HCT116 (cell line): ENCODE measurements around the gene MCRIP2. TPM values are rescaled to one million over a fixed set of nuclear protein-coding genes. Genes with fewer than 3 reads are reported as not detected.

Experiments used
- ATAC-seq: fragments of 200-7000 bp; cut with Tn5 transposase; 2 replicates; pipeline ENCODE4 v1.9.1; 2020; ENCODE audit warnings: mild to moderate bottlenecking, moderate library complexity
- BruUV-seq: library from RNA; stranded (reverse); fragments of 400-500 nt; replicated peaks from 2 replicates; lab custom pipeline; 2021; lab: Mats Ljungman, UMichigan
- CTCF ChIA-PET: fragments of 300-600 bp; sonication (Branson Sonifier 250); formaldehyde crosslinking; loops from one replicate; lab custom pipeline; 2021; ENCODE audit warnings: antibody characterized with exemption; lab: Charles Lee
- POLR2A ChIA-PET: fragments of 300-600, 350-600 bp; sonication (Branson Sonifier 250); formaldehyde crosslinking; loops from one replicate; lab custom pipeline; 2021; ENCODE audit warnings: antibody characterized with exemption; lab: Charles Lee
- RAD21 ChIA-PET, 2 experiments: fragments of 300-600 bp; sonication (Branson Sonifier 250); formaldehyde crosslinking; loops; one replicate each; lab custom pipeline; 2023; ENCODE audit warnings: low total read pairs in 2 of 2; ENCODE audit not compliant: uncharacterized antibody in 2 of 2, unreplicated experiment in 2 of 2, low non-redundant PET in 1 of 2; lab: Charles Lee
- DNase-seq: peaks from one replicate; pipeline ENCODE4 v3.0.0-alpha.2; 2010; ENCODE audit warnings: low read depth, low spot score
- H2AFZ ChIP-seq: fragments of 200-600 bp; shearing (Covaris generic), sonication (generic); 2 replicates; pipeline ENCODE4 v1.6.1; 2017; ENCODE audit warnings: low read depth, mixed run types, mixed read lengths, antibody characterized with exemption, low read length; ENCODE audit not compliant: poor library complexity, severe bottlenecking
- H3K27ac ChIP-seq: 2 replicates; pipeline ENCODE4 v1.5.1; 2012; ENCODE audit warnings: low read depth, low read length
- H3K27me3 ChIP-seq: fragments of 200-600 bp; sonication (generic); 2 replicates; pipeline ENCODE4 v1.6.1; 2016; ENCODE audit warnings: mixed run types, low read length, mixed read lengths; ENCODE audit not compliant: insufficient read depth
- H3K36me3 ChIP-seq, 2 experiments: fragments of 200-500 bp in 1 of 2; fragments of 200-600 bp in 1 of 2; sonication (Bioruptor generic) in 1 of 2; sonication (generic) in 1 of 2; 2 replicates each; pipeline versions ENCODE4 v1.5.1 to v1.6.1; 2014 to 2016; ENCODE audit warnings: low read length in 2 of 2, inconsistent platforms in 1 of 2, mixed read lengths in 1 of 2, mixed run types in 1 of 2; ENCODE audit not compliant: insufficient read depth in 2 of 2, control insufficient read depth in 1 of 2
- H3K4me1 ChIP-seq, 2 experiments: fragments of 200-600 bp in 1 of 2; sonication (generic) in 1 of 2; 2 replicates each; pipeline versions ENCODE4 v1.5.1 to v1.6.1; 2012 to 2017; ENCODE audit warnings: low read length in 2 of 2, inconsistent platforms in 1 of 2, mild to moderate bottlenecking in 1 of 2, mixed read lengths in 1 of 2, mixed run types in 1 of 2, moderate library complexity in 1 of 2; ENCODE audit not compliant: insufficient read depth in 2 of 2, control insufficient read depth in 1 of 2
- H3K4me2 ChIP-seq: fragments of 200-600 bp; sonication (generic); 2 replicates; pipeline ENCODE4 v1.6.1; 2017; ENCODE audit warnings: mixed run types, low read length, mixed read lengths
- H3K4me3 ChIP-seq, 2 experiments: fragments of 200-600 bp in 1 of 2; sonication (generic) in 1 of 2; replicated peaks in 1 of 2; 2 replicates each; pipeline ENCODE4 v1.5.1; 2011 to 2016; ENCODE audit warnings: low read length in 2 of 2, control low read depth in 1 of 2, low read depth in 1 of 2, mild to moderate bottlenecking in 1 of 2, mixed read lengths in 1 of 2, mixed run types in 1 of 2
- H3K79me2 ChIP-seq: fragments of 200-600 bp; sonication (generic); 2 replicates; pipeline ENCODE4 v1.6.1; 2017; ENCODE audit warnings: mild to moderate bottlenecking, mixed run types, low read length, moderate library complexity, mixed read lengths; ENCODE audit not compliant: insufficient read depth
- H3K9ac ChIP-seq: fragments of 200-600 bp; sonication (generic); 2 replicates; pipeline ENCODE4 v1.6.1; 2016; ENCODE audit warnings: low read length, mixed read lengths
- H3K9me2 ChIP-seq: fragments of 200-600 bp; sonication (generic), shearing (Covaris generic); 2 replicates; pipeline ENCODE4 v1.6.1; 2017; ENCODE audit warnings: mixed run types, mild to moderate bottlenecking, moderate library complexity; ENCODE audit not compliant: insufficient read depth
- H3K9me3 ChIP-seq, 2 experiments: fragments of 200-500 bp in 1 of 2; fragments of 200-600 bp in 1 of 2; sonication (Bioruptor generic) in 1 of 2; sonication (generic) in 1 of 2; 2 replicates each; pipeline ENCODE4 v1.6.1; 2014 to 2017; ENCODE audit warnings: low read length in 2 of 2, mixed read lengths in 2 of 2, inconsistent platforms in 1 of 2, low read depth in 1 of 2, mild to moderate bottlenecking in 1 of 2, mixed run types in 1 of 2, moderate library complexity in 1 of 2; ENCODE audit not compliant: control insufficient read depth in 1 of 2, insufficient read depth in 1 of 2
- H4K20me1 ChIP-seq: fragments of 200-600 bp; sonication (generic), shearing (Covaris generic); 2 replicates; pipeline ENCODE4 v1.6.1; 2017; ENCODE audit warnings: mixed run types, mild to moderate bottlenecking, moderate library complexity; ENCODE audit not compliant: insufficient read depth
- ATF3 ChIP-seq: IDR thresholded peaks from 2 replicates; pipeline ENCODE4 v1.6.1; 2012
- CBX3 ChIP-seq: IDR thresholded peaks from 2 replicates; pipeline ENCODE4 v1.6.1; 2012; ENCODE audit warnings: low read depth
- CEBPB ChIP-seq: IDR thresholded peaks from 2 replicates; pipeline ENCODE4 v1.6.1; 2012; ENCODE audit warnings: low read depth
- CTCF ChIP-seq, 3 experiments: fragments of 200-600 bp in 1 of 3; sonication (generic) in 1 of 3; IDR thresholded peaks in 2 of 3; conservative IDR thresholded peaks in 1 of 3; 2 replicates each; pipeline ENCODE4 v1.5.1; 2012 to 2017; ENCODE audit warnings: low read depth in 2 of 3, low read length in 2 of 3, antibody characterized with exemption in 1 of 3, borderline replicate concordance in 1 of 3, control low read depth in 1 of 3, mild to moderate bottlenecking in 1 of 3, mixed read lengths in 1 of 3, mixed run types in 1 of 3, moderate library complexity in 1 of 3; ENCODE audit not compliant: insufficient read depth in 1 of 3
- ELF1 ChIP-seq: IDR thresholded peaks from 2 replicates; pipeline ENCODE4 v1.6.1; 2012; ENCODE audit warnings: low read depth, borderline replicate concordance
- EZH2 ChIP-seq: fragments of 200-600 bp; sonication (generic); IDR thresholded peaks from 2 replicates; pipeline ENCODE4 v1.6.1; 2017; ENCODE audit warnings: antibody characterized with exemption, mixed run types
- FOSL1 ChIP-seq: IDR thresholded peaks from 2 replicates; pipeline ENCODE4 v1.6.1; 2012; ENCODE audit warnings: low read depth
- JUND ChIP-seq: IDR thresholded peaks from 2 replicates; pipeline ENCODE4 v1.6.1; 2012
- MAX ChIP-seq: IDR thresholded peaks from 2 replicates; pipeline ENCODE4 v1.6.1; 2012
- POLR2AphosphoS5 ChIP-seq: IDR thresholded peaks from 2 replicates; pipeline ENCODE4 v1.6.1; 2011; ENCODE audit warnings: mild to moderate bottlenecking, low read depth, low read length, moderate library complexity
- RAD21 ChIP-seq: IDR thresholded peaks from 2 replicates; pipeline ENCODE4 v1.6.1; 2012; ENCODE audit warnings: low read depth, mild to moderate bottlenecking
- REST ChIP-seq: IDR thresholded peaks from 2 replicates; pipeline ENCODE4 v1.6.1; 2012; ENCODE audit warnings: low read depth
- SIN3A ChIP-seq: IDR thresholded peaks from 2 replicates; pipeline ENCODE4 v1.6.1; 2012; ENCODE audit warnings: low read depth
- SP1 ChIP-seq: IDR thresholded peaks from 2 replicates; pipeline ENCODE4 v1.6.1; 2012; ENCODE audit warnings: low read depth
- SRF ChIP-seq: IDR thresholded peaks from 2 replicates; pipeline ENCODE4 v1.6.1; 2012; ENCODE audit warnings: low read depth
- TCF7L2 ChIP-seq: IDR thresholded peaks from 2 replicates; pipeline ENCODE4 v1.7.0; 2011; ENCODE audit warnings: borderline replicate concordance, inconsistent platforms; ENCODE audit not compliant: insufficient read depth, insufficient read length; ENCODE audit errors: extremely low read depth
- YY1 ChIP-seq: IDR thresholded peaks from 2 replicates; pipeline ENCODE4 v1.6.1; 2011; ENCODE audit warnings: low read length, low read depth, moderate library complexity, mild to moderate bottlenecking; ENCODE audit not compliant: insufficient replicate concordance; ENCODE audit errors: extremely low read depth
- ZBTB33 ChIP-seq: IDR thresholded peaks from 2 replicates; pipeline ENCODE4 v1.6.1; 2011; ENCODE audit warnings: mild to moderate bottlenecking, low read length, moderate library complexity; ENCODE audit not compliant: insufficient replicate concordance; ENCODE audit errors: extremely low read depth
- ZFX ChIP-seq: fragments of 450-650 bp; IDR thresholded peaks from 2 replicates; pipeline ENCODE4 v1.6.1; 2017
- ZNF274 ChIP-seq: fragments of 200-500 bp; sonication (Bioruptor generic); IDR thresholded peaks from 2 replicates; pipeline ENCODE4 v1.6.1; 2014; ENCODE audit warnings: mild to moderate bottlenecking, low read depth, low read length, inconsistent platforms
- intact Hi-C: fragments of 100-400 bp; cut with micrococcal nuclease; formaldehyde crosslinking; loops from 2 replicates; pipeline ENCODE4 v1.10.0; 2022
- total RNA-seq: library from RNA; stranded (reverse); gene quantifications from one replicate; pipeline ENCODE4 v1.2.1, GENCODE V29; 2021; ENCODE audit not compliant: unreplicated experiment

Gene MCRIP2
- total RNA-seq, 1 experiment from 2014 or later: 34.9 TPM

GRCh38 chr16:693766-694165 is 52.1 kb downstream of the MCRIP2 start:
- intact Hi-C loops: no loop called here
- BruUV-seq: no TSS peak
- CTCF ChIA-PET: no interaction called here
- Histone ChIP-seq H3K79me2 (peaks cover 11% of the 10 kb centered on the region; the same call in 1 of the 2 replicates), H3K9me3 (no peaks in the 10 kb centered on the region), H3K9me2 (no peaks in the 10 kb centered on the region), H3K27me3 (no peaks in the 10 kb centered on the region), H3K36me3 (no peaks in the 10 kb centered on the region), H3K4me2 (no peak overlapping the region), H3K4me3 (no peak overlapping the region), H3K4me1 (peaks cover 18 to 44% of the 10 kb centered on the region in 2 experiments), H3K27ac (no peak overlapping the region), H2AFZ (no peak overlapping the region), H3K9ac (no peak overlapping the region), H4K20me1 (no peaks in the 10 kb centered on the region)
- TF ChIP-seq MAX (no peak), FOSL1 (no peak), SP1 (no peak), CTCF (IDR thresholded peaks at IDR 0.05 in 2 of 3, conservative IDR thresholded peaks at IDR 0.05 in 1 of 3; ENCODE audit: borderline replicate concordance in 1 of 3, insufficient read depth in 1 of 3, low read depth in 2 of 3, low read length in 2 of 3) (no peak), ZFX (no peak), POLR2AphosphoS5 (no peak), CEBPB (no peak), EZH2 (no peak), ZNF274 (no peak), ZBTB33 (no peak), ELF1 (no peak), SIN3A (no peak), TCF7L2 (no peak), REST (no peak), RAD21 (no peak), ATF3 (no peak), YY1 (no peak), CBX3 (no peak), SRF (no peak), JUND (no peak)
- ATAC-seq (no peak), DNase-seq (no peak)
- RAD21 ChIA-PET: no interaction called here
- POLR2A ChIA-PET: no interaction called here
